Aorta (tissue), 5 donors: ENCODE data around the gene GPX2. TPM values are rescaled to one million over a fixed set of nuclear protein-coding genes. Genes with fewer than 3 reads are reported as not detected.
A peak's percentile ranks its signal among the peaks of the same experiment; 100 is the strongest.

ENCODE experiments used
- ATAC-seq: fragments of 200-7000 bp; cut with Tn5 transposase; one replicate; pipeline ENCODE4 v1.9.1; 2022; ENCODE audit warnings: moderate library complexity; ENCODE audit not compliant: low FRiP score
- DNase-seq, 2 donors: peaks; one replicate each; pipeline ENCODE4 v3.0.0-alpha.2; 2020
- H3K27ac ChIP-seq, 2 donors: one replicate each; pipeline ENCODE4 v1.5.1; 2013; ENCODE audit warnings: low read length in 2 of 2, mild to moderate bottlenecking in 2 of 2, moderate library complexity in 2 of 2, control low read depth in 1 of 2, inconsistent platforms in 1 of 2, low read depth in 1 of 2
- H3K27me3 ChIP-seq, 2 donors: one replicate each; pipeline ENCODE4 v1.6.1; 2013; ENCODE audit warnings: control low read depth in 1 of 2, low read length in 1 of 2, mild to moderate bottlenecking in 1 of 2, moderate library complexity in 1 of 2; ENCODE audit not compliant: insufficient read depth in 2 of 2, control insufficient read depth in 1 of 2
- H3K36me3 ChIP-seq, 2 donors: one replicate each; pipeline ENCODE4 v1.6.1; 2013; ENCODE audit warnings: control low read depth in 1 of 2, low read length in 1 of 2, mild to moderate bottlenecking in 1 of 2; ENCODE audit not compliant: insufficient read depth in 2 of 2, control insufficient read depth in 1 of 2
- H3K4me1 ChIP-seq, 2 donors: one replicate each; pipeline ENCODE4 v1.6.1; 2013; ENCODE audit warnings: low read length in 2 of 2, control low read depth in 1 of 2, mild to moderate bottlenecking in 1 of 2, moderate library complexity in 1 of 2; ENCODE audit not compliant: insufficient read depth in 2 of 2, control insufficient read depth in 1 of 2
- H3K4me3 ChIP-seq, 2 donors: one replicate each; pipeline ENCODE4 v1.5.1; 2013; ENCODE audit warnings: low read length in 2 of 2, control low read depth in 1 of 2, mild to moderate bottlenecking in 1 of 2
- H3K9me3 ChIP-seq: one replicate; pipeline ENCODE4 v1.6.1; 2013; ENCODE audit warnings: mild to moderate bottlenecking, low read length; ENCODE audit not compliant: control insufficient read depth
- WGBS, 2 donors: extraction: QIAGEN DNeasy Blood & Tissue Kit; methylation state at CpG; one replicate each; pipeline ENCODE4 v1.1.7; 2013; 5-methylcytosine and 5-hydroxymethylcytosine counted together
- intact Hi-C, 2 donors: fragments of 100-400 bp; cut with DNase I; formaldehyde crosslinking; loops; one replicate each; pipeline versions ENCODE4 v1.14.2 to v1.15.0; 2022
- polyA plus RNA-seq, 2 donors: library from polyadenylated mRNA; stranded (reverse); fragments of 200-250 nt; gene quantifications; one replicate each; pipeline ENCODE4 v1.2.3, GENCODE V29; 2013
- total RNA-seq, 2 donors: library from RNA; stranded (reverse); fragmentation: NEBNext Ultra II Directional; extraction: Animal tissue kit (Norgen Biotek cat#: 25700); gene quantifications; one replicate each; pipeline ENCODE4 v1.2.1, GENCODE V29; 2021
- donor health status: healthy with polysubstance abuse.
- donor health status: Bipolar disorder and iron deficiency.
- donor health status: DM: no; HTN: no; CAD: no.
- donor health status: DM: no; HTN: no; CAD: no.
- donor health status: DM: yes; HTN: yes; CAD: no.

Gene GPX2
- total and polyA plus RNA-seq, 4 donors = 16.8 TPM; not detected in 3

DNA sequence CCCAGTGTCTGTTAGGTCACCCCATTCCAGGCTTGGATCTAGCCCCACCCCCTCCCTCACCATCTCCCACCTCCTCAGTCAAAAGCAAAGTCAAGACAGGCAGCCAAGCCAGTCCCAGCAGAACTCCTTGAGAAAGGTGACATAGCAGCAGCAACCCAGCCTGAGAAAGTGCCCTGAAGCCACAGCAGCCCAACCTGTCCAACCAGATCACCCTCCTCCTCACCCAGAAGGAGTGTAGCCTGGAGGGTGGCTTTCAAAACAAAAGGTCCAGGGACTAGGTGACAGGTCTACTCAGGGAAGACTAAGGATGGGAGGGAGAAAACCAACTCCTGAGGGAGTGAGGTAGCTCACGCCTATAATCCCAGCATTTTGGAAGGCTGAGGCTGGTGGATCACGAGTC, 24.4 kb upstream of the GPX2 start:
- ATAC-seq (no peak), DNase-seq (no peak)
- peaks cover 0 to 3% of the 10 kb centered on the region in 2 donors for H3K4me1 ChIP-seq
- 97% methylated on average over 2 of the region's 2 CpGs for WGBS, 2 donors
- no peak overlapping the region for H3K27ac ChIP-seq
- H3K4me3 ChIP-seq = no peak overlapping the region
- H3K27me3 ChIP-seq = no peaks in the 10 kb centered on the region
- intact Hi-C loops = no loop called here
- H3K9me3 ChIP-seq = no peaks in the 10 kb centered on the region
- H3K36me3 ChIP-seq = no peaks in the 10 kb centered on the region

DNA sequence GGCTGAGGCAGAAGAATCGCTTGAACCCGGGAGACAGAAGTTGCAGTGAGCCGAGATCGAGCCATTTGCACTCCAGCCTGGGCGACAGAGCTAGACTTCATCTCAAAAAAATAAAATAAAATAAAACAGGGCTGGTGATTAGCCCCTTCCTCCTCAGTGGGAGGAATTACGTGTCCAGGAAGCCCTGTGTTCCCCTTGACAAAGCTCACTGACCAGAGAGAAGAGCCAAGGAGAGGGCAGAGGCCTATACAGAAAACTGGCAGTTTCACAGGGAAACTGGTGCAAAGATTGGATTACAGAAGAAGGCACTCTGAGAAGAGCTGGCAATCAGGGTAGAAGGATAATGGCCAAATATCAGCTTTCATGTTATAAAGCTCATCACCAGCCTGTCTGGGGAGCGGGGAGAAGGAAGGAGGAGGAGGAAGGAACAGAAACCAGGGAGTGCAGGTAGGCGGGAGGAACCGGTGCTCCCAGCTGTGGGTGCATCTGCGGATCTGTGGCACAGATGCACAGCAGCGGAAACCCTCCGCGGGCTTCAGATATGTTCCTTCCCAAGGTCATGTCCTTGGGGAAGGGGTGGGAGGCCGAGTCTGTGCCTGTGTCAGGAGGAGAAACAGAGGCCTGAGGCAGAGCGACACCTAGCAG, 22.9 kb upstream of the GPX2 start:
- DNase-seq = no peak
- no peak for ATAC-seq
- intact Hi-C loops = no loop called here
- 91% methylated on average over 15 of the region's 15 CpGs for WGBS, 2 donors
- Histone ChIP-seq H3K4me3 (no peak overlapping the region), H3K36me3 (no peaks in the 10 kb centered on the region), H3K27ac (no peak overlapping the region), H3K9me3 (no peaks in the 10 kb centered on the region), H3K27me3 (no peaks in the 10 kb centered on the region), H3K4me1 (peaks cover 0 to 3% of the 10 kb centered on the region in 2 donors)

DNA sequence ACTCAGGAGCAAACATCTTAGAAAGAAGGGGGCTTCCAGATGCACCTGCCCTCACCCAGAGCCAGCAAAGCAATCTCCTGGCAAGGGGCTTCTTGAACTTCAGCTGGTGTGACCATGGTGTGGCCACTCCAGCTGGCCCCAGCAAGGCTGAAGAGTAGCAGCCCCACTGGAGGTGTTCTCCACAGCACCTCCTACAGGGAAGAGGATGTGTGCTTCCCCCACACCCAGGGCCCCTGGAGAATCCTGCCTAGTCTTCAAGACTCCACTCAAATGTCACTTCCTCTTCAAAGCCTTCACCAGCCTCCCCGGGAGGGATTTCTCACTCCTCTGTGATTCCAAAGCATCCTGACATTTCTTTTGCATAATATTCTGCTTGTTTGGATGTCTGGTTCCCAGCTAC, 21.1 kb upstream of the GPX2 start:
- no peaks in the 10 kb centered on the region for H3K9me3 ChIP-seq
- 57 to 70% methylated on average over 1 of the region's 1 CpG for WGBS, 2 donors
- no peaks in the 10 kb centered on the region for H3K27me3 ChIP-seq
- intact Hi-C loops = no loop called here
- no peaks in the 10 kb centered on the region for H3K36me3 ChIP-seq
- H3K27ac ChIP-seq = no peak overlapping the region
- H3K4me1 ChIP-seq = no peaks in the 10 kb centered on the region
- ATAC-seq = no peak
- no peak overlapping the region for H3K4me3 ChIP-seq
- no peak for DNase-seq

DNA sequence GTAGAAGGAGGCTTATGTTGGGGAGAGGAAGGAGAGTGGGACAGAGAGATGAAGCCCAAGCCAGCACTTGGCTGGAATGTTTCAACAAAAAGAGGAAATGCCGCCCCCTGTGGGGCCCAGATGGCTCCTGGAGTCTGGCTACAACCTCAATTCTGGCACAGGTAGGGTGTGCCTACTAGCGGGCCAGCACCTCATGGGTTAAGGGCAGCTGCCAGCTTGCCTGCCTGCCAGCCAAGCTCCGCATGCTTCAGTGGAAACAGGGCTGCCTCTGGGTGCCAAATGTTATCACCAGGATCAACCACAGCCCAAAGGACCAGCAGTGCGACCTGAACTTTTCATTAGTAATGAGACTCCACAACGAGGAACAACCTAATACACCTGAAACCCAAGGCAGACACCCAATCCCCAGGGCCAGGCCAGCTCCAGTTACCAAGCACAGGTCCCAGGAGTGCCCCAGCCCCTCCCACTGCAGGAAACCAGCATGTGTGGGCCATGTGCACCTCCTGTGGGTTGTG, 18.3 kb upstream of the GPX2 start:
- ATAC-seq (no peak), DNase-seq (no peak)
- Histone ChIP-seq H3K27me3 (no peaks in the 10 kb centered on the region), H3K4me3 (no peak overlapping the region), H3K9me3 (no peaks in the 10 kb centered on the region), H3K27ac (no peak overlapping the region), H3K4me1 (no peaks in the 10 kb centered on the region), H3K36me3 (no peaks in the 10 kb centered on the region)
- intact Hi-C loops = no loop called here
- WGBS, 2 donors = 5 to 14% methylated on average over 5 of the region's 5 CpGs

DNA sequence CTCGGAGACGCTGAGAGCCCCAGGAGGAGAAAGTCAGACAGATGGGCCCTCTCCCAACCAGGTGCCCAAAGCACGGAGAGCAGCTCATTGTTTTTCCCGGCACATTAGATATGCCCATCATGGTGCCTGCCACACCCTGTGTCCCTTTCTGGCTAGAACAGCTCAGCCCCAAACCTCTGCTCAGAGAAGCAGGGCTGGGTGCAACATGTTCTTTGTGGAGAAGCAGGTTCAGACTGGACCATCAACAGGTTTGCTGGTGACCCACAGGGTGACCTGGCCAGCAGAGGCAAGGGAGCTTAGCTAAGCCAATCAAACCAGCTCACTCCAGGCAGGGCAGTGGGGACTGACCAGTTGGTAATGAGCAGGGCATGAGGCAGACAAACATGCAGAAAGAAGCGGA, 16.2 kb upstream of the GPX2 start:
- Histone ChIP-seq H3K36me3 (no peaks in the 10 kb centered on the region), H3K4me1 (no peaks in the 10 kb centered on the region), H3K27ac (no peak overlapping the region), H3K9me3 (no peaks in the 10 kb centered on the region), H3K4me3 (no peak overlapping the region), H3K27me3 (no peaks in the 10 kb centered on the region)
- DNase-seq = peak in 1 of 2 donors; percentile 35
- intact Hi-C loops = no loop called here
- 95 to 99% methylated on average over 5 of the region's 5 CpGs for WGBS, 2 donors
- no peak for ATAC-seq

DNA sequence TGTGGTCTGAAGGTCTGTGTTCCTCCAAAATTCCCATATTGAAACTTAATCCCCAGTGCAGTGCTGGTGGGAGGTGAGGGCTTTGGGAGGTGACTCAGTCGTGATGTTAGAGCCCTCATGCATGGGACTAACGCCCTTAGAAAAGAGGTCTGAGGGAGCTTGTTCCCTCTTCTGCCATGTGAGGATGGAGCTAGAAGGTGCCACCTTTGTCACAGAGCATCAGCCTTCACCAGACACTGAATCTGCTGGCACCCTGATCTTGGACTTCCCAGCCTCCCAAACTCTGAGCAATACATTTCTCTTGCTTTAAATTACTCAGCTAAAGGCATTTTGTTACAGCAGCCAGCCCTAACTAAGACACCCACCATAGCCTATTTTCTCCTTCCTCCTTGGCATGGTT, 15.7 kb upstream of the GPX2 start:
- WGBS, 2 donors = 94 to 100% methylated on average over 2 of the region's 2 CpGs
- DNase-seq = no peak

DNA sequence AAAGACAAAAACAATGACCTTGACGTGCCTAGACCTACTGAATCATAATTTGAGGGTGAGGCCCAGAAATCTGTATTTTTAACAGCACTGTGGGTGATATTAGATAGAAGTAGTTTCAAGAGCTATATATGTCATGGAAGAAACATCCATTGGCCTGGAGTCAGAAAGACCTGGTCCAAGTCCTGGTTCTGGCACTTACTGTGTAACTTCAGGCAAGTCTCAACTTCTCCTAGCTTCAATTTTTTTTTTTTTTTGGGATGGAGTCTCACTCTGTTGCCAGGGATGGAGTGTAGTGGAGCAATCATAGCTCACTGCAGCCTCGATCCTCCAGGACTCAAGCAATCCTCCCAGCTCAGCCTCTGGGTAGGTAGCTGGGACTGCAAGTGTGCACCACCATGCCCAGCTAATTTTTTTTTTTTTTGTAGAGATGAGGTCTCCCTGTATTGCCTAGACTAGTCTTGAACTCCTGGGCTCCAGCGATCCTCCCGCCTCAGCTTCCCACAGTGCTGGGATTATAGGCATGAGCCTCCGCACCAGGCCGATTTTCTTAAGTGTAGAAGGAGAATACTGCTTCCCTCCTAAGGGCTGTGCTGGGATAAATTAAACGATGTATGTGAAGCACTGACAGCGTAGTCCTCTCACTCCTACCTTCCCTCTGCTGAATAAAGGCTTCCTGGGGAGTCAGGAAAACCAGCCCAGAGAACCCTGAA, 14.3 kb upstream of the GPX2 start:
- no peak overlapping the region for H3K27ac ChIP-seq
- DNase-seq = peak in 1 of 2 donors; percentile 49
- no peak for ATAC-seq
- H3K9me3 ChIP-seq = no peaks in the 10 kb centered on the region
- H3K27me3 ChIP-seq = no peaks in the 10 kb centered on the region
- no peak overlapping the region for H3K4me3 ChIP-seq
- WGBS, 2 donors = 74 to 77% methylated on average over 8 of the region's 8 CpGs
- intact Hi-C loops = no loop called here
- H3K4me1 ChIP-seq = peaks cover 0 to 5% of the 10 kb centered on the region in 2 donors
- H3K36me3 ChIP-seq = no peaks in the 10 kb centered on the region

More for the DNA sequence above, 15.7 kb upstream of the GPX2 start:
- no peak overlapping the region for H3K4me3 ChIP-seq
- H3K4me1 ChIP-seq = peaks cover 0 to under 1% of the 10 kb centered on the region in 2 donors
- intact Hi-C loops = no loop called here
- H3K27ac ChIP-seq = no peak overlapping the region
- no peak for ATAC-seq
- H3K27me3 ChIP-seq = no peaks in the 10 kb centered on the region
- no peaks in the 10 kb centered on the region for H3K9me3 ChIP-seq
- H3K36me3 ChIP-seq = no peaks in the 10 kb centered on the region

DNA sequence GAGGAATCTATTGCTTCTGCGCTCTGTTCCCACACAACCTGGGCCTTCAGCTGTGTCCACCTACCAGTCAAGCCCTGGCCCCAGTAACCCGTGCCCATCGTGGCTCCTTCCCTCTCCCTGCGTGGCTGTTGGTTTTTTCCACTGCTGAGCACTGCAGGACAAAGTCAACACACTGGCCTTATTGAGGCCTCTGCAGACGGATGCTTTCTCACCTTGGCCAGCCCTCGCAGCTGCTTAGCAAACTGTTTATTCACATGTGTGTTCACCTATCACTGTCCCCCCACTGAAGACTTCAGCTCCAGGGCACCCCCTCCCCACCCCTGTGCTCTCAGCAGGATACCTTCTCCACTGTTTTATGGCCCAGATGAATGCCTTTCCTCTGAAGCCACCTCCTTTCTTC, 12.8 kb upstream of the GPX2 start:
- H3K4me3 ChIP-seq = no peak overlapping the region
- H3K36me3 ChIP-seq = no peaks in the 10 kb centered on the region
- no peak overlapping the region for H3K27ac ChIP-seq
- WGBS, 2 donors = 80 to 85% methylated on average over 6 of the region's 6 CpGs
- no peaks in the 10 kb centered on the region for H3K27me3 ChIP-seq
- ATAC-seq (no peak), DNase-seq (peak in 1 of 2 donors; percentile 32)
- H3K4me1 ChIP-seq = peaks cover 0 to 5% of the 10 kb centered on the region in 2 donors
- intact Hi-C loops = no loop called here
- H3K9me3 ChIP-seq = no peaks in the 10 kb centered on the region
